GM21390 (cell line): ENCODE results near the gene TOM1.

Experiments used
- ATAC-seq: cut with Tn5 transposase; IDR thresholded peaks from one replicate; pipeline ENCODE4 v1.9.1; 2021; ENCODE audit not compliant: unreplicated experiment

TOM1 gene

GRCh38 chr22:35367331-35367886 lies 67.7 kb downstream of the TOM1 start:
- no peak for ATAC-seq

GRCh38 chr22:35368386-35368785 lies 68.7 kb downstream of the TOM1 start:
- no peak for ATAC-seq

GRCh38 chr22:35369996-35370395 lies 70.3 kb downstream of the TOM1 start:
- ATAC-seq = no peak

GRCh38 chr22:35373781-35374180 lies 74.1 kb downstream of the TOM1 start:
- no peak for ATAC-seq

GRCh38 chr22:35375031-35375430 lies 75.3 kb downstream of the TOM1 start:
- ATAC-seq = no peak

GRCh38 chr22:35375526-35375925 lies 75.8 kb downstream of the TOM1 start:
- ATAC-seq = no peak

- peak; percentile 53 for ATAC-seq
These were observed 77.2 kb downstream of the TOM1 start for GRCh38 chr22:35376728-35377472.

GRCh38 chr22:35377735-35378134 lies 78.0 kb downstream of the TOM1 start:
- ATAC-seq = no peak

- ATAC-seq = no peak
These were observed 78.9 kb downstream of the TOM1 start for GRCh38 chr22:35378621-35379020.

- ATAC-seq = no peak
These were observed 79.7 kb downstream of the TOM1 start for GRCh38 chr22:35379146-35379993.

GRCh38 chr22:35380013-35380412 lies 80.3 kb downstream of the TOM1 start:
- no peak for ATAC-seq

GRCh38 chr22:35380537-35381423 lies 81.1 kb downstream of the TOM1 start, which contains the start of gene HMOX1:
TSS of gene HMOX1 (plus strand) at chr22:35381096. CDS start at chr22:35381174, 78 bp downstream.
- peak; percentile 65 for ATAC-seq

- ATAC-seq = no peak
These were observed 81.8 kb downstream of the TOM1 start for GRCh38 chr22:35381424-35382009.

GRCh38 chr22:35383679-35384071 lies 84.0 kb downstream of the TOM1 start:
- ATAC-seq = no peak

- no peak for ATAC-seq
These were observed 84.8 kb downstream of the TOM1 start for GRCh38 chr22:35384527-35384926.

GRCh38 chr22:35384975-35385588 lies 85.4 kb downstream of the TOM1 start:
- ATAC-seq = no peak

- no peak for ATAC-seq
These were observed 87.1 kb downstream of the TOM1 start for GRCh38 chr22:35386670-35387288.

- no peak for ATAC-seq
These were observed 91.2 kb downstream of the TOM1 start for GRCh38 chr22:35390933-35391332.

- ATAC-seq = no peak
These were observed 92.7 kb downstream of the TOM1 start for GRCh38 chr22:35392357-35392756.
